Cerebellar cortex (tissue), 1 donor: ENCODE measurements around the gene KIF17.
A peak's percentile ranks its signal among the peaks of the same experiment; 100 is the strongest.
"Not testable (repeated sequence)": the region's sequence is repeated elsewhere in the genome, so short reads cannot be mapped to it uniquely, and the experiment has no call there.

ENCODE experiments used
- DNase-seq: peaks from one replicate; pipeline ENCODE4 v3.0.0-alpha.2; 2015; ENCODE audit warnings: low spot score

The KIF17 gene

DNA sequence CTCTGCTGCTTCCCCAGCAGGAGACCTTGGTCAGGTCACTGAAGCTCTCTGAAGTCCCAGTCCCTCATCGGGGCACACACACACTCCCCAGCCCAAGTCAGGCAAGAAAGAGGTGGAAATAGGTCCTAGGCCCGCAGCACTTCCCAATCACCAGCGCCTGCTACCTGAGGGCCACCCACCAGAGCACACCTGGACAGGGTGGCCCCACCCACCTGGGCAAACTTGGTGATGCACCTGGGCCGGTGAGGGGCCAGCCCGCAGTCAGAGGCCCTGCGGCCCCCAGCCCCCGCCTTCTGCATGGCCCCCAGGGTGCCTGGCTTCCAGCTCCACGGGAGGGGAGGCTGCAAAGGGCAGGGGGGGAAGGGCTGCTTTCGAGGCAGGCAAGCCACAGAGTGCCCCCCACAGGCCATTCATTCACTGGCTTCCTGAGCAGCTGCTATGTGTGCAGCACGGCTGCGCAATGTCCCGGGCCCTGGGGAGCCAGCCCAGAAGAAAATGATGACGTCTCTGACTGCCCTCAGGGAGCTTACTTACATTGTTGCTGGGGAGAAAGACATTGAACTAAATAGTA lies 10.0 kb upstream of the KIF17 start:
- DNase-seq, result no peak

DNA sequence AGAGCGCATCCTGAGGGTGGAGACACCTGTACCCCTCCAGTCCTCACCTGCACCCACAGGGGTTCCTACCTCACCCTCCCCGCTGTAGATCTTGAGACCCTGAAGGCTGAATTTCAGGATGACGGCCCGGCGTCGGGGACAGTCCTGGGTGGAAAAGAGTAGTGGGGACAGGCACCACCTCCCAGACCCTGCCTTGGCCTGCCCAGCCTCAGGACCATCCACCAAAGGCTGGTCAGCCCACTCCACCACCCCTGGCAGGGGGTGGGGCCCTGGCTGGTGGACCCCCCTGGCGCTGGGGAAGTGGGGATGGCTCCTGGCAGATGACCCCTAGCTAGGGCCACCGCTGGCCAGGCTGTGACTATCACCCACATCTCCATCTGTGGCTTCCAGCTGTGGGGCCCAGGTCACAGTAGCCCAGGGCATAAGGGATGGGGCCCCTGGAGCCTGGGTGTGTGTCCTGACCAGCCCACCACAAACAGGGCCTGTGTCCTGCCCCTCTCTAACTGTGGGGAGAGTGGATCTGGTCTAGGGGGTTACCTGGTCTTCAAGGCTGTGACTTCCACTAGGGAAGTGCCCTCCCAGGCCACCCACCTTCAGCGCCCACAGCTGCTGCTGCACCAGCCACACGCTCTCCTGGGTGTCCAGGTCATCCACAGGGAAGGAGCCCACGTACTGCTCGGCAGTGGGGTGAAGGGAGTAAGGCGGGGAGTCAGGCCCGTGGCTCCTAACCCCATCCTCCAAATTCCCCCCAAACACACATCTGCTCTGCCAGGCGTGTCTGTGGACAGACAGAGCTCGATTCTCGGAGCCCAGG lies 9.3 kb upstream of the KIF17 start:
- no peak for DNase-seq

DNA sequence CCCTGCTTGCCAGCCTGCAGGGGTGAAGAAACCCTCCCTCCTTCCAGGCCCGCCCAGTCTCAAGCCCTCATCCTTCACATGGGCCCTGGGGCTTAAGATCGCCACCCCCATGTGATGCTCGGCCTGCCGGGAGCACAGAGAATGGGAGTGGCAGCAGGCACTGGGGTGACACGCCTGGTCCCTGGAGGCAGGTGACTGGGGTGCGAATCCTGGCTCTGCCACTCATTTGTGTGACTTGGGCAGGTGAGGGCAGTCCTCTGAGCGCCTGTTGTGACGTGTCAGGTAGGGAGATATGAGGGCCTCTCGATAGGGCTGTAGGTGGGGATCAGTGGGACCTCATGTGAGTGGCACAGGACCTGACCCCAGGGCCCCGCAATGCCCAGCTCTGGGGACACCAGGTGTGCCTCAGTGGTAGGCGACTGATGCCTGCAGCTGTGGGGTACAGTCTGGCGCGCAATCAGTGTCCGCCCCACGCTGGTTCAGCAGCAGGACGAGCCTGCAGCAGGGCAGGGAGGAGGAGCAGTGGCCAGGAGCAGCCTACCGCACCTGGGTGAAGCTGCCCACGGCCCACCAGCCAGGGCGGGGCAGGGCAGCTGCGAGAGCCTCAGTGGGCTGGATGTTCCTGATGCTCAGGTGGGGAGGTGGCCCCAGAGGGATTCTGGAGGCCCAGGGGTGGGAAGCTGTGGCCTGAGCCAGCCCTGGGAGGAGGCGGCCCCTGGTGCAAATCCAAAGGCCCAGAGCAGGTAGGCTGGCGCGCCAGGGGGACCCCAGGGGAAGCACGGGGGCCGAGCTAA lies 8.5 kb upstream of the KIF17 start:
- no peak for DNase-seq

DNA sequence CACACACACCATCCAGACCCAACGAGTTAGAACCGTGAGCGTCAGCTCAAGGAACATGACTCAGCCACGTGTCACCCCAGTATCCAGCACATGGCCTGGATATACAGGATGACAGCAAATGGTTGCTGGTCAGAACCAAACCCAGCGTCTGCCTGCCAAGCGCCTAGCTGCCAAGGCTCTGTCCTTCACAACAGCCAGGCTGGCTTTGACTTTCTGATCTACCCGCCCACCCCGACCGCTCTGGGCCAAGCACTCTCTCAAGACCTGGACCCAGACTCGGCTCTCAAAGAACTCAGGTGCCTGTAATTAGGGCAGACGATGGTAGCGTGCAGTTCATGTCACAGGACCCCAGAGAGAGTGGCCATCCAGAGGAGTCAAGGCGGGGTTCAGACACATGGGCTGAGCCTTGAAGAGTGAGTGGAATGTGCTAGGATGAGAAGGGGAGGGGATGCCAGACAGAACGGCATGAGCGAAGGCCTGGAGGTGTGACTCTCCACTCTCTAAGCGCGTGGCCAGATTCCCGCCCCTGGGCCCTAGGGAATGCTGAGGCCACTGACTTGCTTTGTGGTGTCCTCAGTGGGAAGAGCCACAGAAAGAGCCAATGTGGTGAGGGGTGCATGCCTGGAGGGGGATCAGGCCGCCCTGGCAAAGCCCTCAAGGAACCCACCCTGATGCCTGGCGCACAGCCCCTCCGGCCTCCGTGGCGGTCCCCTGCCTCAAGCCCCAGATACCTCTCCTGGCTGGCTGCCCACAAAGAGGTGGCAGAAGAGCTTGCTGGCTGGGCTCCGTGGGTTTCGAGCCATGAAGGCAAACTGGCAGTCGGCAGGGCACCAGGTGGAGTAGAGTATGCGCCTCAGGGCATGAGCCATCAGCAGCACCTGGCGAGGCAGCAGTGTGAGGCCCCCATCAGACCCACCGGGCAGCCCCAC lies 7.6 kb upstream of the KIF17 start:
- no peak for DNase-seq

- no peak for DNase-seq
Observed at GRCh38 chr1:20724364-20725188, 6.8 kb upstream of the KIF17 start.

- no peak for DNase-seq
Observed at GRCh38 chr1:20723537-20724363, 5.9 kb upstream of the KIF17 start.

DNA sequence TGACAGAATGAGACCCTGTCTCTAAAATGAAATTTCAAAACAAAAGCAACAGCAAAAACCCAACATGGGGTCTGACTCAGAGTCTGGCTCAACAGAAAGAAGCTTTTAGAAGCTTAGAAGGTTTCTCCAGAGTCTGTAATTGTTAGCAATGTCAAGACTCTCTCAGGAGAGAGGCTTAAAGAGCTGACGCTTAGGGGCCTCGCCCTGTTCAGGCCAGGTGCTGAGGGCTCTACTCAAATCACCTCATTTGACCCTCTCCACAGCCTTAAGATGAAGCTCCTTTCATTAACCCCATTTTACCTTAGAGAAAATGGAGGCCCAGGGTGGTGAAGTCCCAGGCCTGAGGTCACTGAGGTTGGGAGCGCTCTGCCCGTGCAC lies 5.3 kb upstream of the KIF17 start:
- no peak for DNase-seq

DNA sequence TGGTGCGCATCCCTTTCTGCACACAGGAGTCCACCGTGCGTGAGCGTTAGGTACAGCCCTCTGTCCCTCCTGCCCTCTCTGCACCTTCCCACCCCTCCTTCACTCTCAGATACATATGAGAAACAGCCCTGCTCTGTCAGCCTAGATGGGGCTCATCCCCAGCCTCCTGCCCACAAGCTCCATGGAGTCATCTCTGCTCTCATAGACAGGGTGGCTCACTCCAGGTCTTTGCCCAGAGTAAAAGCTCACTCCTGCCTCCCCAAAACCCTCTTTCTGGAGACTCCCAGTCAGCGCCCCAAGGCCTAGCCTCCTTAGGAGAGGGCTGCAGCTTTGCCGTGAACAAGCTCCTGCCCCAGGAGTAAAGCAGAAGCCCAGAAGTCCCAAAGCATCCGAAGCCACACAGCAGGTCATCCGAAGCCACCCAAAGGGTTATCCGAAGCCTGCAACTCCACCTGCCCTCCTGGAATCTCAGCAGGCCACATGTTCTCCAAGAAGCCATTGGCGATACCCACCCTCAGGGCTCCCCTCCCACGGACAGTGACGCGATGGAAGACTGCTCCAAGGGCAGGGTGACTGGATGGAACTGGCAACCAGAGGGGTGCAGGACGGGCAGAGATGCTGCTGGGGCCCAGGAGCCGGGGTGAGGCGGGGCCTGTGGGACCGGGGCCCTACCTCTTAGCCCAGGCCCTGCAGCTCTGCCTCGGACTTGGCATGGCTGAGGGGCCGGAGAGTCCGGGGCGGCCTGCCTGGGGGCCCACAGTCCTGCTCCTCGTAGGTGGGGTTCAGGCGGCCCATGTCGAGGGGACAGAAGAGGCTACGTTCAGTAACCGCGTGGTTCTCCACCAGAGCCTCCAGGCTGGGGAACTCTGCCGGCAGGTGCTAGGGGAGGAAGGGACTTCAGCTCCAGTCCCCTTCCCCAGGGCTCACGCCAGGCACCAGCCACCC lies 3.6 kb upstream of the KIF17 start:
- DNase-seq, result no peak

GRCh38 chr1:20720631-20721091 lies 2.9 kb upstream of the KIF17 start:
- no peak for DNase-seq

- DNase-seq, result no peak
Observed at GRCh38 chr1:20719871-20720620, 2.2 kb upstream of the KIF17 start.

DNA sequence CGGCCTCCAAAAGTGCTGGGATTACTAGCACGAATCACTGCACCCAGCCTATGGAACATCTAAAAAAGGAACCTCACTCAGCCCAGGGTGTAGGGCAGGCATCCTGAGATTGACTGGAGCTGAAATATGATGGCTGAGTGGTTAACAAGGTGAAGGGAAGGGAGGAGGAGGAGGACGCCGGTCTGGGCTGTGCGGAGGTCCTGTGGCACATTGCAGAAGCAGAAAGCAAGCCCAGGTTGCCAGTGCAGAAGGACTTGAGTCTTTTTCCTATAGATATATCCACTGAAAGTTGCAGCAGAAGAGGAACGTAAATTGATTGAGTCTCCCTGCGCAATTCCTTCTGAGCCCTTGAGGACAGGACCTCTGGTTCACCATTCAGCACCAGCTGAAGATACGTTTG lies 1.5 kb upstream of the KIF17 start:
- DNase-seq, result no peak

DNA sequence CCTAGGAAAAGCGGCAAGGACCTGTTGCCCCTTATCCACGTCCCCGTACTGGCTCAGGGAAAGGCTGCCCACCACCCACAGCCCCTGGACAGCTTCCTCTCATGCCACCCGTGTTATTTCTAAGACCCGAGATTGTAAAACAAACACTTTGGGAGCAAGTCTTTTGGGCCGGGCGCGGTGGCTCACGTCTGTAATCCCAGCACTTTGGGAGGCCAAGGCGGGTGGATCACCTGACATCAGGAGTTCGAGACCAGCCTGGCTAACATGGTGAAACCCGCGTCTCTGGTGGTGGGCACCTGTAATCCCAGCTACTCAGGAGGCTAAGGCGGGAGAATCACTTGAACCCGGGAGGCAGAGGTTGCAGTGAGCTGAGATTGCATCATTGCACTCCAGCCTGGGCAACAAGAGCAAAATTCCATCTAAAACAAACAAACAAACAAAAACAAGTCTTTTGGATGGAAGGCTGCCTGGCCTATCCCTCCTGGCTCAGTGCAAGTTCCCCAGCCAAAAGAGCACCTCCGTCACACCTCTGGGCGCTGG lies 606 bp upstream of the KIF17 start:
- DNase-seq, result not testable (repeated sequence)

DNA sequence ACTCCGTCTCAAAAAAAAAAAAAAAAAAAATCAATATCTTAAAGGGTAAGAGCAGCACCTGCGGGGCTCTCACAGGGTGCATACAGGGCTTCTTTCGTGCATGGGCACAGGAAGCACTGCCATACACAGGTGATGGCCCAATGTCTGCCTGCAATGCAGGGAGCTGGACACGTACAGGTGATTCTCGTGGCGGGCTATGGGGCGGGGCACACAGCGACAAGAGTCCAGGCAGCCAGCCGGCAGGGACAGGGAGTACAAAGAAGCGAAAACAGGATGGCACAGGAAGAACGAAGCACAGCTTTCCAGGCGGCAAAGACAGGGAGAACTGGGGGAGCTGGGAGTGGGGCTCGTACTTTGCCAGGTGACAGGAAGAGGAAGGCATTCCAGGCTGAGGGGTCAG lies 1.6 kb downstream of the KIF17 start:
- DNase-seq, result no peak

DNA sequence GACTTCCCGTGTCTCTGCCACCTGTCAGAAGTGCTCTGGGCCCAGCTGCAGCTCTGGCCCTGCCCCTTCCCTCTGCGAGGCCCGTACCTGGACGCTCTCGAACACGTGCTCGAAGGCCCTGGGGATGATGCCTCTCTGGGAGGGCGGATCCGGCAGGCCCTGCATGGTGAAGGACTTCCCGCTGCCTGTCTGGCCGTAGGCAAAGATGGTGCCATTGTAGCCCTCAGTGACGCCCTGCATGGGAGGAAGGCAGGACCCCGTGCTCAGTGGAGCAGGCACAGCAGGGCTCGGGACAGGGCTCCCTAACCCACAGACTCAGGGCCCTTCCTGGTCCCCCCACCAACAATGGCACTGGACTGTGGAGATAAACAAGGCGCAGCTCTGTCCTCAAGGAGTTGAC lies 2.4 kb downstream of the KIF17 start:
- DNase-seq, result no peak

GRCh38 chr1:20713440-20713839 lies 4.4 kb downstream of the KIF17 start:
- no peak for DNase-seq

- DNase-seq, result no peak
Observed at GRCh38 chr1:20712215-20712577, 5.6 kb downstream of the KIF17 start.

GRCh38 chr1:20711285-20712214 lies 6.3 kb downstream of the KIF17 start:
- DNase-seq, result peak; percentile 50
